ENCODE measurements around the gene MSANTD2. TPM values are rescaled to one million over a fixed set of nuclear protein-coding genes. Genes with fewer than 3 reads are reported as not detected.

MSANTD2 gene
- total RNA-seq, 3 donors from 2014 or later: 10.9 to 34.2 (median 27.2) TPM

GRCh38 chr11:124751741-124752470 lies 48.3 kb downstream of the MSANTD2 start, which contains the start of gene VSIG2:
Gene VSIG2, minus strand, starts transcription at chr11:124752255. Its CDS starts 118 bp downstream, at chr11:124752137.
- H3K36me3 ChIP-seq: no peaks in the 10 kb centered on the region
- no peak for TF ChIP-seq CTCF (IDR thresholded peaks at IDR 0.05)
- TF ChIP-seq POLR2A (IDR thresholded peaks at IDR 0.05): no peak
- no peak for TF ChIP-seq POLR2AphosphoS5 (IDR thresholded peaks at IDR 0.05)
- intact Hi-C loops (cut with DNase I; ENCODE audit: low total_unique reads): no loop called here
- DNase-seq (ENCODE audit: low spot score in 2 of 2): no peak
- peak within 1 kb of the TSS in 2 of 3 donors; percentile 48 to 63 for H3K4me3 ChIP-seq
- H3K27me3 ChIP-seq: peaks cover 0 to 23% of the 10 kb centered on the region in 2 donors
- H3K27ac ChIP-seq: peak within 1 kb of the TSS; percentile 62 to 71
- no peaks in the 10 kb centered on the region for H3K4me1 ChIP-seq
- no peaks in the 10 kb centered on the region for H3K9me3 ChIP-seq

GRCh38 chr11:124751391-124751740 lies 48.8 kb downstream of the MSANTD2 start:
- Histone ChIP-seq H3K27me3 (peaks cover 0 to 18% of the 10 kb centered on the region in 2 donors), H3K4me1 (no peaks in the 10 kb centered on the region)
- intact Hi-C loops (cut with DNase I; ENCODE audit: low total_unique reads): no loop called here

GRCh38 chr11:124749912-124750311 lies 50.3 kb downstream of the MSANTD2 start:
- Histone ChIP-seq H3K27ac (no peak overlapping the region), H3K27me3 (peaks cover 0 to 21% of the 10 kb centered on the region in 2 donors), H3K4me3 (no peak overlapping the region), H3K9me3 (no peaks in the 10 kb centered on the region), H3K4me1 (no peaks in the 10 kb centered on the region), H3K36me3 (no peaks in the 10 kb centered on the region)
- DNase-seq (ENCODE audit: low spot score in 2 of 2): no peak
- TF ChIP-seq CTCF (IDR thresholded peaks at IDR 0.05) (no peak), POLR2AphosphoS5 (IDR thresholded peaks at IDR 0.05) (no peak), POLR2A (IDR thresholded peaks at IDR 0.05) (no peak)
- intact Hi-C loops (cut with DNase I; ENCODE audit: low total_unique reads): no loop called here

More at GRCh38 chr11:124751391-124751740, 48.8 kb downstream of the MSANTD2 start:
- Histone ChIP-seq H3K27ac (peak overlapping the region; percentile 62 to 71), H3K36me3 (no peaks in the 10 kb centered on the region), H3K4me3 (peak overlapping the region in 2 of 3 donors; percentile 48 to 63), H3K9me3 (no peaks in the 10 kb centered on the region)
- no peak for TF ChIP-seq POLR2AphosphoS5 (IDR thresholded peaks at IDR 0.05)
- no peak for TF ChIP-seq POLR2A (IDR thresholded peaks at IDR 0.05)
- no peak for TF ChIP-seq CTCF (IDR thresholded peaks at IDR 0.05)
- no peak for DNase-seq (ENCODE audit: low spot score in 2 of 2)

GRCh38 chr11:124748481-124749343 lies 51.5 kb downstream of the MSANTD2 start:
- Histone ChIP-seq H3K4me3 (no peak overlapping the region), H3K27me3 (peaks cover 0 to 21% of the 10 kb centered on the region in 2 donors), H3K4me1 (no peaks in the 10 kb centered on the region), H3K36me3 (no peaks in the 10 kb centered on the region), H3K27ac (peak overlapping the region in 1 of 2 donors; percentile 81), H3K9me3 (no peaks in the 10 kb centered on the region)
- peak in 1 of 2 donors; percentile 7 for DNase-seq (ENCODE audit: low spot score in 2 of 2)
- intact Hi-C loops (cut with DNase I; ENCODE audit: low total_unique reads): no loop called here
- TF ChIP-seq POLR2A (IDR thresholded peaks at IDR 0.05) (no peak), POLR2AphosphoS5 (IDR thresholded peaks at IDR 0.05) (peak in 1 of 3 donors; percentile 16)

GRCh38 chr11:124748100-124748418 lies 52.1 kb downstream of the MSANTD2 start:
- no peaks in the 10 kb centered on the region for H3K4me1 ChIP-seq

More at GRCh38 chr11:124748100-124748418, 52.1 kb downstream of the MSANTD2 start:
- DNase-seq (ENCODE audit: low spot score in 2 of 2): no peak
- H3K27ac ChIP-seq: peak overlapping the region in 1 of 2 donors; percentile 81
- no peak overlapping the region for H3K4me3 ChIP-seq
- H3K9me3 ChIP-seq: no peaks in the 10 kb centered on the region
- no peak for TF ChIP-seq POLR2A (IDR thresholded peaks at IDR 0.05)
- no peak for TF ChIP-seq CTCF (IDR thresholded peaks at IDR 0.05)
- peaks cover 0 to 21% of the 10 kb centered on the region in 2 donors for H3K27me3 ChIP-seq
- no peaks in the 10 kb centered on the region for H3K36me3 ChIP-seq
- intact Hi-C loops (cut with DNase I; ENCODE audit: low total_unique reads): no loop called here

Measured in breast epithelium (tissue), 4 donors.